Lower lobe of right lung (tissue), 2 donors: ENCODE data around the gene SULT4A1. TPM values are rescaled to one million over a fixed set of nuclear protein-coding genes. Genes with fewer than 3 reads are reported as not detected.

Source experiments
- ATAC-seq, 2 donors: fragments of 200-7000 bp; cut with Tn5 transposase; one replicate each; pipeline ENCODE4 v1.9.1; 2020 to 2022; ENCODE audit warnings: mild to moderate bottlenecking in 2 of 2, moderate library complexity in 2 of 2
- DNase-seq: peaks from one replicate; pipeline ENCODE4 v3.0.0-alpha.2; 2020
- H3K27ac ChIP-seq: fragments of 200-600 bp; one replicate; pipeline ENCODE4 v1.8.0; 2022
- H3K27me3 ChIP-seq: fragments of 200-600 bp; one replicate; pipeline ENCODE4 v1.8.0; 2022; ENCODE audit warnings: low read depth
- H3K36me3 ChIP-seq: fragments of 200-600 bp; one replicate; pipeline ENCODE4 v1.8.0; 2022; ENCODE audit warnings: mild to moderate bottlenecking
- H3K4me1 ChIP-seq: fragments of 200-600 bp; one replicate; pipeline ENCODE4 v1.8.0; 2022
- H3K4me3 ChIP-seq: fragments of 200-600 bp; one replicate; pipeline ENCODE4 v1.8.0; 2022; ENCODE audit warnings: mild to moderate bottlenecking
- H3K9me3 ChIP-seq: fragments of 200-600 bp; one replicate; pipeline ENCODE4 v1.8.0; 2022
- CTCF ChIP-seq: fragments of 200-600 bp; IDR thresholded peaks from one replicate; pipeline ENCODE4 v1.8.0; 2022; ENCODE audit warnings: antibody characterized with exemption, mild to moderate bottlenecking
- intact Hi-C: fragments of 100-400 bp; cut with DNase I; formaldehyde crosslinking; loops from one replicate; pipeline ENCODE4 v1.11.0; 2022
- total RNA-seq: library from RNA; stranded (reverse); fragmentation: NEBNext Ultra II Directional; extraction: Animal tissue kit (Norgen Biotek cat#: 25700); gene quantifications from one replicate; pipeline ENCODE4 v1.2.1, GENCODE V29; 2021
- donor health status: DM: no; HTN: yes; CAD: no; lungs with severe emphysema.

SULT4A1 gene
- total RNA-seq, 1 donor from 2014 or later: not detected

- no peak for DNase-seq
- no peaks in the 10 kb centered on the region for H3K36me3 ChIP-seq
- no peak for TF ChIP-seq CTCF
- no peaks in the 10 kb centered on the region for H3K4me1 ChIP-seq
- H3K4me3 ChIP-seq: no peak overlapping the region
- ATAC-seq: no peak
- intact Hi-C loops: no loop called here
- no peaks in the 10 kb centered on the region for H3K9me3 ChIP-seq
- peaks cover 22% of the 10 kb centered on the region for H3K27me3 ChIP-seq
- no peak overlapping the region for H3K27ac ChIP-seq
Observed at GRCh38 chr22:43881091-43882061, 19.1 kb upstream of the SULT4A1 start.

GRCh38 chr22:43880541-43880991, 18.3 kb upstream of the SULT4A1 start:
- Histone ChIP-seq H3K36me3 (no peaks in the 10 kb centered on the region), H3K27ac (no peak overlapping the region), H3K4me3 (no peak overlapping the region), H3K27me3 (peaks cover 16% of the 10 kb centered on the region), H3K4me1 (no peaks in the 10 kb centered on the region), H3K9me3 (no peaks in the 10 kb centered on the region)
- intact Hi-C loops: no loop called here
- no peak for TF ChIP-seq CTCF
- no peak for DNase-seq
- no peak for ATAC-seq

DNA sequence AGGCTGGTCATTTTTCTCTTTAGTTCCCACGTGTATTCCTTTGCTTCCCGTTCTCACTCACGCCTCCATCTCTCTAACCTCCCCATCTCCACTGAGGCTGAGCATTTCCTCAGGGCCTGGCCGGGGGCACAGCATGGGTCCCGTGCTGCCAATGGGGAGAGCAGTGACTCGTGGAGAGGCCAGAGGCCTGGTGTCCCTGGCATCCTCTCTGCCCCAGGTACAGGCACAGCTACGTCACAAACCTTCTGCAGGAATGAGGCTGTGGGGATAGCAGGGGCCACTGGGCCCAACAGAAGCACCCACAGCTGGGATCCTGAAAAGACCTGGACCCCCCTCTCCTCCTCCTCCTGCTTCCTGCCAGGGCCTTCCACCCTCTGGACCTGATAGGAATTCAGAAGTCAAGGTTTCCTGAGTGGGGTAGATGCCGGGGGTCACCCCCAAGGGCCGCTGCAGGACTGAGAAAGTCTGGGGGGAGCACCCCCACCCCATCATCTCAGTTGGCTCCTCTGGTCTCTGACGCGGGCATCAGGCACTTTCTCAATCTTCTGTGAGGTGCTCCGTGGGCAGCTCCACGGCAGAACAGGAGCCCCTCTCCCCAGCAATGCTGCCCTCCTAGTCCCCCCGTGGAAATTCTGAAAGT, 17.7 kb upstream of the SULT4A1 start:
- no peak overlapping the region for H3K4me3 ChIP-seq
- H3K27me3 ChIP-seq: peaks cover 14% of the 10 kb centered on the region

GRCh38 chr22:43878831-43879550, 16.7 kb upstream of the SULT4A1 start:
- DNase-seq: no peak
- no peak for ATAC-seq
- Histone ChIP-seq H3K36me3 (no peaks in the 10 kb centered on the region), H3K9me3 (no peaks in the 10 kb centered on the region), H3K27me3 (peaks cover 19% of the 10 kb centered on the region), H3K4me3 (no peak overlapping the region), H3K4me1 (no peaks in the 10 kb centered on the region), H3K27ac (no peak overlapping the region)
- intact Hi-C loops: no loop called here
- no peak for TF ChIP-seq CTCF

More for the DNA sequence above, 17.7 kb upstream of the SULT4A1 start:
- intact Hi-C loops: no loop called here
- DNase-seq (no peak), ATAC-seq (no peak)
- Histone ChIP-seq H3K27ac (no peak overlapping the region), H3K4me1 (no peaks in the 10 kb centered on the region), H3K36me3 (no peaks in the 10 kb centered on the region), H3K9me3 (no peaks in the 10 kb centered on the region)
- TF ChIP-seq CTCF: no peak

DNA sequence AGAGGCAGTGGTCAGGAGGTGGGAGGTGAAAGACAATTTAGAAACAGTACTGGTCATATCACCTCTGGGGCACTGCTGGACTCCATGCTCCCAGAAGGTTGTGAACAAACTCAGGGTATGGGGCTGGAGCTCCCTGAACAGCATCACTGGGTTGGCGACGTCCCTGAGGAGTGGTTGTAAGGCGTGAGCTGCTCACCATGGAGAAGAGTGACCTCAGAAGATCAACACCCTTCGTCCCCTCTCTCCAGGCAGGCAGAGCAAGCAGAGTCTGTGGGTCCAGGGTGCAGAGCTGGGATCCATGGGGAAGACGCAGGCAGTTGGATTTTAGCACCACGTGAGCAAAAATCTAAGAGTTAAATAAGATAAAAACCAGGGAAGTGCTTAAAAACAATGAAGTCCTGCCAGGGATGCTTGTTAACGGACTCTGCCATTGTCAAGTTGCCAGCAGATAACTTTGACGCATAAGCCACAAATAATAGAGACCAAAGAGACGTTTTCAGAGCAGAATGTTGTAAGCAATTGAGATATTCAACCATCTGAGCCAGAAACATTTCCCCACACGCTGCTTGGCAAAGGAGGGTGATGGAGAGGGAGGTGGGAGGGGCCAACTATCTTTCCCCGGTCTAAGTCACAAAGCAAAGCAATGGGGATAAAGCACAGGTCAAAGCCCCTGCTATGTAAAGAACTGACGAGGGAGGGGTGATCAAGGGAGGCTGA, 15.9 kb upstream of the SULT4A1 start:
- Histone ChIP-seq H3K4me3 (no peak overlapping the region), H3K27ac (no peak overlapping the region), H3K9me3 (no peaks in the 10 kb centered on the region), H3K36me3 (no peaks in the 10 kb centered on the region), H3K4me1 (no peaks in the 10 kb centered on the region), H3K27me3 (peaks cover 19% of the 10 kb centered on the region)
- no peak for DNase-seq
- no peak for ATAC-seq
- intact Hi-C loops: no loop called here
- TF ChIP-seq CTCF: no peak
